Effector memory CD8-positive, alpha-beta T cell (primary cell): Measurements from ENCODE around the gene SPPL2A.
"Not testable (repeated sequence)": the region's sequence is repeated elsewhere in the genome, so short reads cannot be mapped to it uniquely, and the experiment has no call there.

Source experiments
- ATAC-seq: fragments of 150-1000 bp; cut with Tn5 transposase; replicated peaks from 2 replicates; pipeline ENCODE4 v1.10.0; 2021; ENCODE audit warnings: mild to moderate bottlenecking, moderate library complexity
- DNase-seq, 3 experiments: peaks; one replicate each; pipeline ENCODE4 v3.0.0; 2021
- H3K27ac Mint-ChIP-seq, 2 donors: one replicate each; pipeline ENCODE4 v1.8.0; 2022; ENCODE audit warnings: mild to moderate bottlenecking in 2 of 2, mixed read lengths in 2 of 2, moderate library complexity in 2 of 2
- H3K27me3 Mint-ChIP-seq, 2 donors: one replicate each; pipeline ENCODE4 v1.8.0; 2022; ENCODE audit warnings: mixed read lengths in 2 of 2
- H3K36me3 Mint-ChIP-seq: one replicate; pipeline ENCODE4 v1.8.0; 2022; ENCODE audit warnings: mild to moderate bottlenecking, moderate library complexity, mixed read lengths; ENCODE audit not compliant: insufficient read depth
- H3K4me1 Mint-ChIP-seq, 2 donors: one replicate each; pipeline ENCODE4 v1.8.0; 2022; ENCODE audit warnings: low read depth in 2 of 2, mixed read lengths in 2 of 2
- H3K4me3 Mint-ChIP-seq, 2 donors: one replicate each; pipeline ENCODE4 v1.8.0; 2022; ENCODE audit warnings: mild to moderate bottlenecking in 2 of 2, mixed read lengths in 2 of 2, moderate library complexity in 2 of 2
- H3K9me3 Mint-ChIP-seq, 2 donors: one replicate each; pipeline ENCODE4 v1.8.0; 2022; ENCODE audit warnings: mixed read lengths in 2 of 2

SPPL2A gene

DNA sequence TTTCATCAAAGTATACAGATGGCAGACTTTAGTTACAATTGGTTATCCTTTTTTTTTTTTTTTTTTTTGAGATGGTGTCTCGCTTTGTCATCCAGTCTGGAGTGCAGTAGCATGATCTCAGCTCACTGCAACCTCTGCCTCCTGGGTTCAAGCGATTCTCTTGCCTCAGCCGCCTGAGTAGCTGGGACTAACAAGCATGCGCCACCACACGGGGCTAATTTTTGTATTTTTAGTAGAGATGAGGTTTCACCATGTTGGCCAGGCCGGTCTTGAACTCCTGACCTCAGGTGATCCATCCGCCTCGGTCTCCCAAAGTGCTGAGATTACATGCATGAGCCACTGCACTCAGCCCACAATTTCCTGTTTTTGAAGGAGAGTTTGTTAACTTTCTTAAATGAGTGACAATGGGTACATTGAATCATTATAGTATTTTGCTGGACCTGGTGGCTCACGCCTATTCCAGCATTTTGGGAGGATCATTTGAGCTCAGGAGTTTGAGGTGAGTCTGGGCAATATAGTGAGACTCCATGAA lies 70.8 kb downstream of the SPPL2A start:
- not testable (repeated sequence) for H3K27ac Mint-ChIP-seq, H3K9me3 Mint-ChIP-seq, H3K4me1 Mint-ChIP-seq, ATAC-seq, H3K27me3 Mint-ChIP-seq, H3K36me3 Mint-ChIP-seq, H3K4me3 Mint-ChIP-seq, DNase-seq

GRCh38 chr15:50687302-50687902 lies 78.1 kb downstream of the SPPL2A start:
- Mint-ChIP-seq H3K4me3 (peak overlapping the region; percentile 99 to 100), H3K27me3 (no peaks in the 10 kb centered on the region), H3K27ac (peak overlapping the region; percentile 99), H3K9me3 (no peaks in the 10 kb centered on the region), H3K4me1 (peaks cover 34 to 43% of the 10 kb centered on the region in 2 donors), H3K36me3 (peaks cover 49% of the 10 kb centered on the region)
- no peak for ATAC-seq
- no peak for DNase-seq

- Mint-ChIP-seq H3K4me1 (peaks cover 35 to 45% of the 10 kb centered on the region in 2 donors), H3K27me3 (no peaks in the 10 kb centered on the region), H3K9me3 (no peaks in the 10 kb centered on the region), H3K4me3 (peak within 1 kb of the TSS; percentile 99 to 100), H3K36me3 (peaks cover 55% of the 10 kb centered on the region), H3K27ac (peak within 1 kb of the TSS; percentile 99)
- DNase-seq (peak; percentile 86 to 89 (median 87)), ATAC-seq (peak; percentile 83)
These were observed 78.8 kb downstream of the SPPL2A start, which contains the start of gene TRPM7 for GRCh38 chr15:50686469-50687301. Gene TRPM7, minus strand, starts transcription at chr15:50686797. Its CDS starts 264 bp downstream, at chr15:50686533.

DNA sequence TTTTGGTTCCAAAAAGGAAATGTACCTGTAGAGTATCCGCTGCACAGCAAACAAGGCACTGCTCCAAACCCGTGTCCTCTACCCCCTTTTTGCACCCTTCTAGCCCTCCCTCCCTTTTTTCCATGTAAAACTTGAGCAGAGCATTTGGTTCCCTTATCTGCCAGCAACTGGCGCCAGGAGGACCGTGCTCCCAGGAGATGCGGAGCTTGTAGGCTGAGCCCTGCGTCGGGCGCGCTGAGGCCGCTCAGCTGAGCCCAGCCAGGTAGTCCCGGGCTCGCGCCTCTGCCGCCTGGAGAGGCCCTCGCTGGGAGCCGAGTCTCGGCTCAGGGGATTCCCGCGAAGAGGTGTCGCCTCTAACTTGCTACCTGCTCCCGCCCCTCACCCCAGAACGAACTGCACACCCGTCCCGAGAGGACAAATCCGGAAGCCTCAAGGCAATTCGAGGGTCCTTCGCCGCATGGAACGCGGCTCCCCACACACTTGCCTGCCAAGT lies 79.5 kb downstream of the SPPL2A start:
- no peaks in the 10 kb centered on the region for H3K9me3 Mint-ChIP-seq
- H3K4me1 Mint-ChIP-seq: peaks cover 42 to 51% of the 10 kb centered on the region in 2 donors
- peak overlapping the region; percentile 99 to 100 for H3K4me3 Mint-ChIP-seq
- H3K27me3 Mint-ChIP-seq: no peaks in the 10 kb centered on the region
- DNase-seq (peak; percentile 68 to 69 (median 68)), ATAC-seq (peak; percentile 75)
- peak overlapping the region; percentile 99 for H3K27ac Mint-ChIP-seq
- peaks cover 55% of the 10 kb centered on the region for H3K36me3 Mint-ChIP-seq

GRCh38 chr15:50685191-50685975 lies 80.1 kb downstream of the SPPL2A start:
- Mint-ChIP-seq H3K4me3 (peak overlapping the region; percentile 99 to 100), H3K27ac (peak overlapping the region; percentile 99), H3K9me3 (no peaks in the 10 kb centered on the region), H3K27me3 (no peaks in the 10 kb centered on the region), H3K4me1 (peaks cover 42 to 54% of the 10 kb centered on the region in 2 donors), H3K36me3 (peaks cover 55% of the 10 kb centered on the region)
- DNase-seq (no peak), ATAC-seq (no peak)

GRCh38 chr15:50681467-50681866 lies 84.0 kb downstream of the SPPL2A start:
- peaks cover 56% of the 10 kb centered on the region for H3K36me3 Mint-ChIP-seq

DNA sequence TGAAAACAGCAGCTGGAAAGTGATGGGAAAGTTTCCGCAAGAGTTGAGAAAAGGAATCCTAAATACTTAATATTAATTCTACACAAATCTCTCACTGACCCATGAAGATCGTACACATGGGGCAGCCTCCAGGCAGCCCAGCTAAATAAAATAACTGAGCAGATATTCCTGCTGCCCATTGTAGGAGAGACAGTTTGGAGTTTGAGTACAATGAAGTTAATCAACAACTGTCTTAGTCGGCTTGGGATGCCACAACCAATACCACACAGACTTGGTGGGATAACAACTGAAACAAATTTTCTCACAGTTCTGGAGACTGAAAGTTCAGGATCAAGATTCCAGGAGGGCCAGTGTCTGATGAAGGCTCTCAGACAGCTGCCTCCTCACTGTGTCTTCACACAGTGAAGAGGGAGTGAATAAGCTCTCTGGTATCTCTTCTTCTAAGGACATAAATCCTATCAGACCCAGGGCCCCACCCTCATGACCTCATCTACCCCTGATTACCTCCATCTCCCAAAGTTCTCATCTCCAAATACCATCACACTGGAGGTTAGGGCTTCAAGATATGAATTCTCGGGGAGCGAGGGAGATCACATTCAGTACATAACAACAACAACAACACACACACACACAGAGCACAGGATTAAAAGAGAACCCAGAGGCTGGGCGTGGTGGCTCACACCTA lies 88.6 kb downstream of the SPPL2A start:
- H3K27ac Mint-ChIP-seq: peak overlapping the region; percentile 3 to 59
- H3K27me3 Mint-ChIP-seq: no peaks in the 10 kb centered on the region
- ATAC-seq (no peak), DNase-seq (no peak)
- no peak overlapping the region for H3K4me3 Mint-ChIP-seq
- H3K9me3 Mint-ChIP-seq: no peaks in the 10 kb centered on the region
- H3K4me1 Mint-ChIP-seq: peaks cover 12 to 27% of the 10 kb centered on the region in 2 donors
- peaks cover 34% of the 10 kb centered on the region for H3K36me3 Mint-ChIP-seq

More at GRCh38 chr15:50681467-50681866, 84.0 kb downstream of the SPPL2A start:
- H3K27me3 Mint-ChIP-seq: no peaks in the 10 kb centered on the region
- peak overlapping the region in 1 of 2 donors; percentile 73 for H3K27ac Mint-ChIP-seq
- DNase-seq (no peak), ATAC-seq (no peak)
- peaks cover 36 to 45% of the 10 kb centered on the region in 2 donors for H3K4me1 Mint-ChIP-seq
- H3K9me3 Mint-ChIP-seq: no peaks in the 10 kb centered on the region
- H3K4me3 Mint-ChIP-seq: peak overlapping the region in 1 of 2 donors; percentile 7

- peaks cover 33% of the 10 kb centered on the region for H3K36me3 Mint-ChIP-seq
- H3K9me3 Mint-ChIP-seq: no peaks in the 10 kb centered on the region
- DNase-seq (peak; percentile 11 to 23 (median 13)), ATAC-seq (peak; percentile 24)
- no peak overlapping the region for H3K4me3 Mint-ChIP-seq
- H3K27ac Mint-ChIP-seq: peak overlapping the region; percentile 10 to 67
- peaks cover 5 to 21% of the 10 kb centered on the region in 2 donors for H3K4me1 Mint-ChIP-seq
- H3K27me3 Mint-ChIP-seq: no peaks in the 10 kb centered on the region
These were observed 89.9 kb downstream of the SPPL2A start for GRCh38 chr15:50675535-50676144.

GRCh38 chr15:50670115-50670514 lies 95.4 kb downstream of the SPPL2A start:
- no peak overlapping the region for H3K4me3 Mint-ChIP-seq
- no peak for DNase-seq
- peak overlapping the region in 1 of 2 donors; percentile 60 for H3K27ac Mint-ChIP-seq
- peaks cover 5 to 37% of the 10 kb centered on the region in 2 donors for H3K4me1 Mint-ChIP-seq
- no peaks in the 10 kb centered on the region for H3K27me3 Mint-ChIP-seq
- H3K36me3 Mint-ChIP-seq: peaks cover 29% of the 10 kb centered on the region
- H3K9me3 Mint-ChIP-seq: no peaks in the 10 kb centered on the region
- ATAC-seq: no peak

DNA sequence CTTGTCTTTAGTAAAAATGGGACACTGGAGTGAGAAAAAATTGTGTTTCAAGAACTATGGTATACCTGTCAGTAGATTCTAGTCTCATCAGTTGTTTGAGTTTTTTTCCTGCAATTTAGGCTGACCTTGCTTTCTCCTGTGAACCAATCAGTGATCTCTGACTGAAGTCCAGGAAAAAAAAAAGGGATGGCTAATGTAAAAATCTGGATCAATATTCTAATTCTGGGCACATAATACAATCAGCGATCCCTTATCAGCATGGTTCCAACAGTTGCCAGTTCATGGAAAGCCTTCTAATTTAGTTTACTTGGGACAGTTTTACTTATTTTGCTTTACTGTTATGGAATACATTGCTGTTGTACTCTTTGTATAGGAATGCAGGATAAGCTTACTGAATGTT lies 95.9 kb downstream of the SPPL2A start:
- peaks cover 5 to 36% of the 10 kb centered on the region in 2 donors for H3K4me1 Mint-ChIP-seq
- DNase-seq: no peak
- peaks cover 27% of the 10 kb centered on the region for H3K36me3 Mint-ChIP-seq
- no peaks in the 10 kb centered on the region for H3K27me3 Mint-ChIP-seq
- ATAC-seq: no peak
- no peak overlapping the region for H3K4me3 Mint-ChIP-seq
- H3K27ac Mint-ChIP-seq: peak overlapping the region in 1 of 2 donors; percentile 60
- no peaks in the 10 kb centered on the region for H3K9me3 Mint-ChIP-seq

DNA sequence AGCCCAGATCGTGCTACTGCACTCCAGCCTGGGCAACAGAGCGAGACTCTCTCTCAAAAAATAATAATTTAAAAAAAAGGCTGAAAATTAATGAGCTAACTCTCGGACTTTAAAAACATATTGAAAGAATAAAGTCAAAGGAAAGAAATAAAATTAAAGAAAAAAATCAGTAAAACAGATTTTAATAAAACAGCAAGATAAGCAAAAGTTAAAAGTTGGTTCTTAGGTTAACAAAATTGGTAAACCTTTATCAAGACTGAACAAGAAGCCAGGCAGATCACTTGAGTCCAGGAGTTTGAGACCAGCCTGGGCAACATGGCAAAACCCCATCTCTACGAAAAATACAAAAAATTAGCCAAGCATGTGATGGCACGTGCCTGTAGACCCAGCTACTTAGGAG lies 99.6 kb downstream of the SPPL2A start:
- H3K27me3 Mint-ChIP-seq: no peaks in the 10 kb centered on the region
- H3K9me3 Mint-ChIP-seq: no peaks in the 10 kb centered on the region
- peaks cover 41% of the 10 kb centered on the region for H3K36me3 Mint-ChIP-seq

GRCh38 chr15:50655555-50655954 lies 110.0 kb downstream of the SPPL2A start:
- H3K4me3 Mint-ChIP-seq: no peak overlapping the region
- no peak for DNase-seq

More for the DNA sequence above, 99.6 kb downstream of the SPPL2A start:
- DNase-seq (no peak), ATAC-seq (no peak)
- Mint-ChIP-seq H3K27ac (peak overlapping the region in 1 of 2 donors; percentile 52), H3K4me3 (no peak overlapping the region), H3K4me1 (peaks cover 10 to 37% of the 10 kb centered on the region in 2 donors)

More at GRCh38 chr15:50655555-50655954, 110.0 kb downstream of the SPPL2A start:
- no peak for ATAC-seq
- Mint-ChIP-seq H3K9me3 (no peaks in the 10 kb centered on the region), H3K27ac (peak overlapping the region; percentile 75 to 83), H3K36me3 (peaks cover 98% of the 10 kb centered on the region), H3K4me1 (peaks cover 8 to 18% of the 10 kb centered on the region in 2 donors), H3K27me3 (no peaks in the 10 kb centered on the region)
